DND-41 (cell line): ENCODE results near the gene TRIM36.

Experiments used
- ATAC-seq: fragments of 200-7000 bp; cut with Tn5 transposase; 3 replicates; pipeline ENCODE4 v1.9.1; 2021; ENCODE audit warnings: low read depth; ENCODE audit not compliant: insufficient read depth
- DNase-seq: peaks from one replicate; pipeline ENCODE4 v3.0.0-alpha.2; 2020
- H2AFZ ChIP-seq: 2 replicates; pipeline ENCODE4 v1.6.0; 2012; ENCODE audit warnings: low read depth, low read length
- H3K27ac ChIP-seq: 2 replicates; pipeline ENCODE4 v1.5.1; 2012; ENCODE audit warnings: low read length, inconsistent platforms
- H3K27me3 ChIP-seq: fragments of 200-600 bp; sonication (generic); 2 replicates; pipeline ENCODE4 v1.6.0; 2012; ENCODE audit warnings: low read length, mild to moderate bottlenecking, inconsistent platforms; ENCODE audit not compliant: insufficient read depth, poor library complexity
- H3K36me3 ChIP-seq: 2 replicates; pipeline ENCODE4 v1.5.1; 2012; ENCODE audit warnings: low read length, inconsistent platforms; ENCODE audit not compliant: insufficient read depth
- H3K4me1 ChIP-seq: 2 replicates; pipeline ENCODE4 v1.5.1; 2012; ENCODE audit warnings: mild to moderate bottlenecking, low read length; ENCODE audit not compliant: insufficient read depth
- H3K4me2 ChIP-seq: 2 replicates; pipeline ENCODE4 v1.6.0; 2012; ENCODE audit warnings: mild to moderate bottlenecking, moderate library complexity, low read length, inconsistent platforms; ENCODE audit not compliant: insufficient read depth
- H3K4me3 ChIP-seq, 2 experiments: fragments of 200-600 bp in 1 of 2; shearing (Covaris generic) in 1 of 2; 2 replicates each; pipeline ENCODE4 v1.5.1; 2012 to 2016; ENCODE audit warnings: inconsistent platforms in 2 of 2, low read length in 2 of 2, mild to moderate bottlenecking in 2 of 2, low read depth in 1 of 2, moderate library complexity in 1 of 2
- H3K79me2 ChIP-seq: 2 replicates; pipeline ENCODE4 v1.6.0; 2012; ENCODE audit warnings: low read length, inconsistent platforms; ENCODE audit not compliant: insufficient read depth
- H3K9ac ChIP-seq: 2 replicates; pipeline ENCODE4 v1.6.0; 2012; ENCODE audit warnings: low read depth, mild to moderate bottlenecking, inconsistent platforms, low read length, moderate library complexity
- H3K9me3 ChIP-seq: 2 replicates; pipeline ENCODE4 v1.5.1; 2012; ENCODE audit warnings: low read length, moderate library complexity, mild to moderate bottlenecking, inconsistent platforms; ENCODE audit not compliant: insufficient read depth, severe bottlenecking
- H4K20me1 ChIP-seq: 2 replicates; pipeline ENCODE4 v1.6.0; 2012; ENCODE audit warnings: low read length; ENCODE audit not compliant: insufficient read depth
- CTCF ChIP-seq: IDR thresholded peaks from 2 replicates; pipeline ENCODE4 v1.5.1; 2012; ENCODE audit warnings: borderline replicate concordance, low read length, moderate library complexity, mild to moderate bottlenecking; ENCODE audit not compliant: poor library complexity, severe bottlenecking; ENCODE audit errors: extremely low read depth
- EZH2 ChIP-seq: IDR thresholded peaks from 3 replicates; pipeline ENCODE4 v1.6.1; 2012; ENCODE audit warnings: borderline replicate concordance, low read depth, mild to moderate bottlenecking, moderate library complexity, low read length, inconsistent platforms; ENCODE audit not compliant: severe bottlenecking

TRIM36 gene

GRCh38 chr5:115097236-115097635 is 72.5 kb downstream of the TRIM36 start:
- H2AFZ ChIP-seq: no peak overlapping the region
- H3K79me2 ChIP-seq: no peaks in the 10 kb centered on the region
- H3K4me3 ChIP-seq: no peak overlapping the region
- no peaks in the 10 kb centered on the region for H3K36me3 ChIP-seq
- H3K27ac ChIP-seq: no peak overlapping the region
- H3K4me1 ChIP-seq: no peaks in the 10 kb centered on the region
- H3K27me3 ChIP-seq: no peaks in the 10 kb centered on the region
- H4K20me1 ChIP-seq: no peaks in the 10 kb centered on the region
- no peaks in the 10 kb centered on the region for H3K9me3 ChIP-seq
- ATAC-seq: no peak
- no peak for DNase-seq
- H3K9ac ChIP-seq: no peak overlapping the region
- H3K4me2 ChIP-seq: no peak overlapping the region
- no peak for TF ChIP-seq EZH2
- no peak for TF ChIP-seq CTCF

- Histone ChIP-seq H4K20me1 (no peaks in the 10 kb centered on the region), H3K27me3 (no peaks in the 10 kb centered on the region), H3K4me3 (no peak overlapping the region), H3K4me1 (no peaks in the 10 kb centered on the region), H3K27ac (no peak overlapping the region), H3K9ac (no peak overlapping the region), H3K9me3 (no peaks in the 10 kb centered on the region), H3K4me2 (no peak overlapping the region), H3K36me3 (no peaks in the 10 kb centered on the region), H2AFZ (no peak overlapping the region), H3K79me2 (no peaks in the 10 kb centered on the region)
- no peak for TF ChIP-seq EZH2
- TF ChIP-seq CTCF: no peak
- no peak for DNase-seq
- ATAC-seq: no peak
These were observed 73.5 kb downstream of the TRIM36 start for GRCh38 chr5:115096034-115096769.

GRCh38 chr5:115087951-115088350 is 81.8 kb downstream of the TRIM36 start:
- Histone ChIP-seq H3K4me1 (no peaks in the 10 kb centered on the region), H3K36me3 (no peaks in the 10 kb centered on the region), H2AFZ (no peak overlapping the region), H3K27ac (no peak overlapping the region), H3K4me2 (no peak overlapping the region), H3K9ac (no peak overlapping the region), H3K9me3 (peaks cover 3% of the 10 kb centered on the region), H4K20me1 (no peaks in the 10 kb centered on the region), H3K27me3 (no peaks in the 10 kb centered on the region), H3K4me3 (no peak overlapping the region), H3K79me2 (no peaks in the 10 kb centered on the region)
- no peak for ATAC-seq
- no peak for TF ChIP-seq EZH2
- TF ChIP-seq CTCF: no peak
- no peak for DNase-seq
